Prostate gland (tissue), 2 donors: ENCODE data around the gene RORB. TPM values are rescaled to one million over a fixed set of nuclear protein-coding genes. Genes with fewer than 3 reads are reported as not detected.

Source experiments
- DNase-seq: peaks from one replicate; pipeline ENCODE4 v3.0.0-alpha.2; 2019; ENCODE audit warnings: low spot score
- H3K27ac ChIP-seq, 2 donors: fragments of 200-600 bp; sonication (generic); 2 replicates each; pipeline ENCODE4 v1.5.1; 2017 to 2019
- H3K27me3 ChIP-seq: fragments of 200-600 bp; sonication (generic); replicated peaks from 2 replicates; pipeline ENCODE4 v1.5.1; 2019; ENCODE audit not compliant: insufficient read depth
- H3K36me3 ChIP-seq, 2 donors: fragments of 200-600 bp; sonication (generic); 1 replicate in 1 of 2; 2 replicates in 1 of 2; pipeline versions ENCODE4 v1.5.1 to v1.8.1; 2017 to 2019
- H3K4me1 ChIP-seq: fragments of 200-600 bp; sonication (generic); replicated peaks from 2 replicates; pipeline ENCODE4 v1.5.1; 2019
- H3K4me3 ChIP-seq, 2 donors: fragments of 200-600 bp; sonication (generic); 2 replicates each; pipeline ENCODE4 v1.5.1; 2017 to 2019
- H3K9me3 ChIP-seq: fragments of 200-600 bp; sonication (generic); 2 replicates; pipeline ENCODE4 v1.5.1; 2017
- POLR2A ChIP-seq: fragments of 450-650 bp; IDR thresholded peaks from one replicate; pipeline ENCODE4 v1.6.1; 2016; ENCODE audit warnings: antibody characterized with exemption, mild to moderate bottlenecking
- POLR2AphosphoS5 ChIP-seq: sonication (generic); formaldehyde crosslinking; IDR thresholded peaks from one replicate; pipeline ENCODE4 v1.6.1; 2017; ENCODE audit warnings: antibody characterized with exemption
- WGBS: methylation state at CpG from one replicate; pipeline ENCODE4 v1.1.5; 2018; 5-methylcytosine and 5-hydroxymethylcytosine counted together
- intact Hi-C: fragments of 100-400 bp; cut with DNase I; formaldehyde crosslinking; loops from one replicate; pipeline ENCODE4 v1.14.2; 2022
- total RNA-seq, 2 donors: library from RNA; depleted of rRNA; stranded (reverse); fragments of >200 nt; gene quantifications; one replicate each; pipeline ENCODE4 v1.1.0, GENCODE V29; 2016
- TF ChIP-seq, protein P1 (sequence below), 4 experiments: fragments of 200-600 bp in 2 of 4; fragments of 450-650 bp in 2 of 4; sonication (generic) in 2 of 4; IDR thresholded peaks; 1 replicate in 3 of 4; 2 replicates in 1 of 4; pipeline ENCODE4 v1.5.1; 2016 to 2019; ENCODE audit warnings: antibody characterized with exemption in 4 of 4, mild to moderate bottlenecking in 2 of 4, moderate library complexity in 2 of 4

RORB gene
- total RNA-seq, 2 donors from 2014 or later = 1.4 to 1.7 TPM

DNA sequence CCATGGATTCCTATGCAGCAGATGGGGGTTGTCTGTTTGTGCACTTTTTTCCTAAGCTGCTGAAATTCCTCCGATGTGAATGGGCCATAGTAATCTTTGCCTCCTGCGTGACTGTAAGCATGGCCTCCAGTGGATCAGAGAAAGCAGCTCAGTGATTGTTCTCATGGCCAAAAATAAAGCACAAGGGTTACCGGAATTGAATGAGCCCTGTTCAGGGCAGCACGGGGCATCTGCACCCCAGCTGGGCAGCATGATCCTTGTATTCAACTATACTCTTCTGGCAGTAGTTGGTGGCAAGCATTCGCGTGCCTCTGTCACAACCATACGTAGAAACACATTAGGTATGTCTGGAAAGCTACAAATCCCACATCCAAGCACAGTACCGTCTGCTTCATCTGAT, 193.9 kb downstream of the RORB start:
- TF ChIP-seq, protein P1, sequence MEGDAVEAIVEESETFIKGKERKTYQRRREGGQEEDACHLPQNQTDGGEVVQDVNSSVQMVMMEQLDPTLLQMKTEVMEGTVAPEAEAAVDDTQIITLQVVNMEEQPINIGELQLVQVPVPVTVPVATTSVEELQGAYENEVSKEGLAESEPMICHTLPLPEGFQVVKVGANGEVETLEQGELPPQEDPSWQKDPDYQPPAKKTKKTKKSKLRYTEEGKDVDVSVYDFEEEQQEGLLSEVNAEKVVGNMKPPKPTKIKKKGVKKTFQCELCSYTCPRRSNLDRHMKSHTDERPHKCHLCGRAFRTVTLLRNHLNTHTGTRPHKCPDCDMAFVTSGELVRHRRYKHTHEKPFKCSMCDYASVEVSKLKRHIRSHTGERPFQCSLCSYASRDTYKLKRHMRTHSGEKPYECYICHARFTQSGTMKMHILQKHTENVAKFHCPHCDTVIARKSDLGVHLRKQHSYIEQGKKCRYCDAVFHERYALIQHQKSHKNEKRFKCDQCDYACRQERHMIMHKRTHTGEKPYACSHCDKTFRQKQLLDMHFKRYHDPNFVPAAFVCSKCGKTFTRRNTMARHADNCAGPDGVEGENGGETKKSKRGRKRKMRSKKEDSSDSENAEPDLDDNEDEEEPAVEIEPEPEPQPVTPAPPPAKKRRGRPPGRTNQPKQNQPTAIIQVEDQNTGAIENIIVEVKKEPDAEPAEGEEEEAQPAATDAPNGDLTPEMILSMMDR (IDR thresholded peaks at IDR 0.05) = no peak
- TF ChIP-seq POLR2AphosphoS5 = no peak
- TF ChIP-seq POLR2A = no peak
- no peak overlapping the region for H3K4me3 ChIP-seq
- DNase-seq = no peak
- H3K27ac ChIP-seq = no peak overlapping the region
- no peaks in the 10 kb centered on the region for H3K4me1 ChIP-seq
- no peaks in the 10 kb centered on the region for H3K27me3 ChIP-seq
- no peaks in the 10 kb centered on the region for H3K36me3 ChIP-seq
- H3K9me3 ChIP-seq = no peaks in the 10 kb centered on the region
- intact Hi-C loops = no loop called here
- WGBS = 87% methylated on average over 8 of the region's 8 CpGs

DNA sequence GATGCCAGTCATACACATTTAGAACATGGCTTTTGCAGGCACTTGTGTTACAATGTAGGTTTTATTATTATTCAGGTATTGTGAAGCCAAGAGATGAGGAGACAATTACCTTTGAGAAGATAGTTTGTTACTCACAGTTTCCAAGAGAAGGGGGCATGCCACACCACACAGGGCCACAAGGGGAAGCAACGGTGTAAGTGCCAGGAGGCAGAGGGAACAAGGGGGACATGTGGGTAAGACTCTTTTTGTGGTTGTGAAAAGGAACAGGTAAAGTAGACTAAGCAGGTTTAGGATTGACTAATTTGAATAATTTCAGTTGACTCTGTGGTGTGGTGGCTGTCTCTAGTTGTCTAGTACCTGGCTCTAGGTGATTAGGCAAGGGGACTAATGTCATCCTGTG, 199.4 kb downstream of the RORB start:
- H3K27me3 ChIP-seq = no peaks in the 10 kb centered on the region
- H3K36me3 ChIP-seq = no peaks in the 10 kb centered on the region
- H3K9me3 ChIP-seq = no peaks in the 10 kb centered on the region
- no peaks in the 10 kb centered on the region for H3K4me1 ChIP-seq
- intact Hi-C loops = no loop called here
- DNase-seq = no peak
- TF ChIP-seq POLR2AphosphoS5 (no peak), POLR2A (no peak)
- TF ChIP-seq, protein P1 (IDR thresholded peaks at IDR 0.05) = no peak
- WGBS = 92% methylated on average over 1 of the region's 1 CpG
- H3K27ac ChIP-seq = no peak overlapping the region
- no peak overlapping the region for H3K4me3 ChIP-seq

DNA sequence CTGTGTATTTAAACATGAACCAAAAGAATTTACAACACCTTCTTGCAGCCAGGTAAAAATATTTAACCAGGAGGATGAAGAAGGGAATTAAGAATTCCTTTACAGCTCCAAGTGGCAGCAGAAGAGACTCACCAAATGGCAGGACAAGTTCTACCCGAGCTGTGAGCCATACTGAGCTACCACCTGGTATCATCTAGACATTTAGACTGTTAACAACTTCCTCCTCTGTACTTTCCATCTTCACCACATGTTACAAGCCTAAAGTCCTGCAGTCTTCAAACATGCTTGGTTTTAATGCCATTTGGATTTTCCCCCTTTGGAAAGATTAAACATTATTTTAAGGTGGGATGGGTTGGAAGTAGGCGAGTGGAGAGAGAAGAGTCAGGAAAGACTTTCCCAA, 200.4 kb downstream of the RORB start:
- H3K27ac ChIP-seq = no peak overlapping the region
- TF ChIP-seq, protein P1 (IDR thresholded peaks at IDR 0.05) = no peak
- TF ChIP-seq POLR2A = no peak
- no peak for TF ChIP-seq POLR2AphosphoS5
- no peak overlapping the region for H3K4me3 ChIP-seq
- H3K27me3 ChIP-seq = no peaks in the 10 kb centered on the region
- no peaks in the 10 kb centered on the region for H3K36me3 ChIP-seq
- H3K4me1 ChIP-seq = no peaks in the 10 kb centered on the region
- intact Hi-C loops = no loop called here
- DNase-seq = no peak
- 64% methylated on average over 2 of the region's 2 CpGs for WGBS
- H3K9me3 ChIP-seq = no peaks in the 10 kb centered on the region

DNA sequence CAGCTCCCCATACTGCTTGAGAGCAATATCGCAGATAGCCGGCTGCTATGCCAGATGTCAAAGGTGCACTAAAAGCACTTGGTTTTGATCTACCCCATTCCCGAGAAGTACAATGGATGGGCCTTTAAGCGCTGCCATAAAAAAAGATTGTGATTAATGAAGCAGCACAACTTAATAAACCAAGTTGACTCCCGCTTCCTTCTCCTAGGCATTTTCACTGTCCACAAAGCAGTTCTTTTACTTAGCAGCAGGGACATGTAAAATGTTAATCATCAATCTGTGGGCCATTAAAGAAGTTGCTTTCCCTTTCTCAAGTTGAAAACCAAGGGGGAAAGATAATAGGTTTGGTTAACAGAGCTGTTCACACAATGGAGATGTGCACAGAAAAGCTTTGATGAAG, 214.2 kb downstream of the RORB start:
- TF ChIP-seq POLR2A = no peak
- no peak for TF ChIP-seq POLR2AphosphoS5
- TF ChIP-seq, protein P1 (IDR thresholded peaks at IDR 0.05) = no peak
- intact Hi-C loops = no loop called here

DNA sequence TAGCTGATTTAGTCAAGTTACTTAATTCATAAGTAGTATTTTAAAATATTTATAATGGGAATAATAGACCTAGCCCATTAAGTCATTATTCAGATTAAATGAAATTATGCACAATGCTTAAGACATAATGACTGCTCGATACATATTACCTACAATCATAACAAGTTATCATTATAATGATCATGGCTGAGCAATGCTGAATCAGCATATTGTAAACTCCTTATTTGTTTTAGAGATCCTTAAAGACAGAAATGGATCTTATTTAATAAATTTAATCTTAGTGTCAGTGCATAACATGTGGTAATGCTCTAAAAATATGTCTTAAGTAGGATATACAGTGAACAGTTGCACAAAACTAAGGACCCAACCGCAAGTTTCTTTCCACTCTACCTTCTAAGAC, 221.6 kb downstream of the RORB start:
- 96% methylated on average over 2 of the region's 2 CpGs for WGBS
- H3K4me3 ChIP-seq = no peak overlapping the region
- H3K27ac ChIP-seq = no peak overlapping the region
- H3K9me3 ChIP-seq = no peaks in the 10 kb centered on the region
- H3K4me1 ChIP-seq = no peaks in the 10 kb centered on the region
- DNase-seq = no peak
- TF ChIP-seq, protein P1 (IDR thresholded peaks at IDR 0.05) = no peak
- TF ChIP-seq POLR2A (no peak), POLR2AphosphoS5 (no peak)
- H3K27me3 ChIP-seq = no peaks in the 10 kb centered on the region
- no peaks in the 10 kb centered on the region for H3K36me3 ChIP-seq
- intact Hi-C loops = no loop called here

More for the DNA sequence above, 214.2 kb downstream of the RORB start:
- Histone ChIP-seq H3K4me3 (no peak overlapping the region), H3K36me3 (no peaks in the 10 kb centered on the region), H3K9me3 (no peaks in the 10 kb centered on the region), H3K4me1 (no peaks in the 10 kb centered on the region), H3K27ac (no peak overlapping the region), H3K27me3 (no peaks in the 10 kb centered on the region)
- 51% methylated on average over 5 of the region's 5 CpGs for WGBS
- DNase-seq = no peak
